A549 treated with GW870086 at 1 μM for 4 hours (cell line): ENCODE results near the gene SELL. TPM values are rescaled to one million over a fixed set of nuclear protein-coding genes. Genes with fewer than 3 reads are reported as not detected.

Experiments
- total RNA-seq: library from RNA; stranded (reverse); fragments of 200-300 nt; extraction: Qiagen RNA extraction; gene quantifications from 5 replicates; pipeline ENCODE4 v1.2.3, GENCODE V29; 2022; ENCODE audit warnings: low read depth

The SELL gene
- 0.08 to 1.5 TPM (median 0.17 TPM) in 5 replicates for total RNA-seq

DNA sequence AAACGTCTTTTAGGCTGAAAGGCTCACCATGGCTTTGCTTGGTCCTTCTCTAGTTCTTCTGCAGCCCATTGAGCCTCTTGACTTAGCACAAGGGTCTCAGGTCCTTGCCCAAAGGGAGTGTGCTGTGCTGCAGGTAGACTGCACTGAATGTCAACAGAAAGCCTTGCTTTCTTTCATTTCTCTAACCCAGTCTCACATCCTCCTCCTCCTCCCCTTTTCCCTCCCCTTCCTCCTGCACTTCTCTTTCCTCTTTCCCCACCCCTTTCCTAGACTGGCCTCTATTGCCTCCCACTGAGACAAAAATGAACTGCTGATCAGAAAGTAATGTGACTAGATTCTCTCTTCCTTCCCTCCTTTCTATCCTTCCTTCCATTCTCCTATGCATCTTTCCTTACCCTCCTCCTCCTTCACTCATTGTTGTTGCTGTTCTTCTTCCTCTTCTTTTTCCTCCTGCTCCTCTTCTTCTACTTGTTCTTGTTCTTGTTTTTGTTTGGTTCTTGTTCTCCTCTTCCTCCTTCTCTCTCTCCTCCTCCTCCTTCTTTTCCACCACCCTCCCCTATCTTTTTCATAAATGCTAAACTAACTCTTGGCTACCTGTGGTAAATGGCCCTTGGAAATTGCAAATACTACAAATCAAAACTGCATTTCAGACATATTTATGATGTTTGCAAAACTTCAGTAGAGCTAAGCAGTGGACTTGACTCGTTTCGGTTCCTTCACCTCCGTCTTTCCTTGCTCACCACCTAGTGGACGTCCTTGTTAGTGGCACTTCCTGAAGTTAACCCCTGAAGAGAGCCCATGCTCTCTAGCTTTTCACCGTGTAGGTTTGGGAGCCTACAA is at the start of gene SELL:
Gene SELL (minus strand): TSS at position 152 of the 840 bp plus-strand sequence. CDS start 122 bp downstream, at position 30.

DNA sequence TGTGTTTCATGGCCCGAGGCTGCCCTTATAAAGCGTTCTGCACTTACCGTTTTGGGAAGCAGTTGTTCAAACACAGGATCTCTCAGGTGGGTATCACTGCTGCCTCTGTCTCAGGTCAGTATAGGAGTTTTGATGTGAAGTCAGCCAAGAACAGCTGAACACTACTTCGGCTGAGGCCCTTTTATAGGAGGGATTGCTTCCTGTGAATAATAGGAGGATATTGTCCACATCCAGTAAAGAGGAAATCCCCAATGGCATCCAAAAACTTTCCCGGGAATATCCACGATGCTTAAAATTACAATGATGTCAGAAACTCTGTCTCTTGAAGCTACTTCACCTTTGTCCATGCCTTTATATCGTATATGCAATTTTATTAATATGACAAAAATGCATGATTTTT is 22.5 kb upstream of the SELL start, which contains the start of gene SELE:
Gene SELE (minus strand): TSS at position 156 of the 400 bp plus-strand sequence. CDS start 467 bp downstream, outside the sequence.

Other genes starting within 250 kb of the SELL start
- 15.4 to 21.4 TPM (median 20.5 TPM) in 5 replicates for gene SLC19A2, start 225.7 kb downstream of the SELL start, total RNA-seq
- gene F5, start 125.1 kb downstream of the SELL start, total RNA-seq = 0.05 to 0.43 TPM (median 0.06 TPM) in 5 replicates
- not detected in 5 replicates for gene SELP, start 81.5 kb downstream of the SELL start, total RNA-seq
- not detected in 5 replicates for gene SELE, start 22.5 kb upstream of the SELL start, total RNA-seq
- 5.2 to 6.7 TPM (median 6.5 TPM) in 5 replicates for gene METTL18, start 83.3 kb upstream of the SELL start, total RNA-seq
- 2.8 to 3.4 TPM (median 3.1 TPM) in 5 replicates for gene SCYL3, start 182.3 kb upstream of the SELL start, total RNA-seq